ENCODE results near the gene CST9. TPM values are rescaled to one million over a fixed set of nuclear protein-coding genes. Genes with fewer than 3 reads are reported as not detected.

Gene CST9
- total RNA-seq, 1 donor from 2014 or later = not detected

DNA sequence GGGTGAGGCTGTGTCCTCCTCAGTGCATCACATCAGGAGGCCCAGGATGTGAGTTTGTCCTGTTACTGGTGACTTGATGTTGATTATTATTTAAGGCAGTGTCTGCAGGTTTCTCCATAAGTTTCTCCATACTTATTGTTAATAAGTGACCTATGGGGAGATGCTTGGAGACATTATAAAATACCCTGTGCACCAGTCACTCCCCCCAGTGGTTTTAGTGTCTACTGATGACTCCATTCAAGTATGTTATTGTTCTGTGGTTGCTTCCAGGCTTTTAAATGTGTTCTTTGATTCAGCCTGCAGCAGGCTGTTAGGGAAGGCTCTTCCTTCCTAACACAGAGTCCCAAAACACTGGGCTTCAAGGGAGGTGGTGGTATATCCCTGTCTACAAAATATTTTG, 46.7 kb upstream of the CST9 start:
- no peak for TF ChIP-seq CTCF (conservative IDR thresholded peaks at IDR 0.05)
- Mint-ChIP-seq H3K27me3 (no peaks in the 10 kb centered on the region), H3K4me1 (ENCODE audit: unreplicated experiment) (no peaks in the 10 kb centered on the region), H3K9me3 (no peaks in the 10 kb centered on the region), H3K4me3 (no peak overlapping the region), H3K36me3 (no peaks in the 10 kb centered on the region), H3K27ac (no peak overlapping the region)
- no peak for DNase-seq (ENCODE audit: extremely low spot score, unreplicated experiment)

GRCh38 chr20:23651117-23651516, 45.4 kb upstream of the CST9 start:
- no peak for DNase-seq (ENCODE audit: extremely low spot score, unreplicated experiment)
- no peak for TF ChIP-seq CTCF (conservative IDR thresholded peaks at IDR 0.05)
- H3K27me3 Mint-ChIP-seq = no peaks in the 10 kb centered on the region
- H3K9me3 Mint-ChIP-seq = no peaks in the 10 kb centered on the region
- H3K4me3 Mint-ChIP-seq = no peak overlapping the region
- no peaks in the 10 kb centered on the region for H3K36me3 Mint-ChIP-seq
- no peak overlapping the region for H3K27ac Mint-ChIP-seq
- H3K4me1 Mint-ChIP-seq (ENCODE audit: unreplicated experiment) = no peaks in the 10 kb centered on the region

DNA sequence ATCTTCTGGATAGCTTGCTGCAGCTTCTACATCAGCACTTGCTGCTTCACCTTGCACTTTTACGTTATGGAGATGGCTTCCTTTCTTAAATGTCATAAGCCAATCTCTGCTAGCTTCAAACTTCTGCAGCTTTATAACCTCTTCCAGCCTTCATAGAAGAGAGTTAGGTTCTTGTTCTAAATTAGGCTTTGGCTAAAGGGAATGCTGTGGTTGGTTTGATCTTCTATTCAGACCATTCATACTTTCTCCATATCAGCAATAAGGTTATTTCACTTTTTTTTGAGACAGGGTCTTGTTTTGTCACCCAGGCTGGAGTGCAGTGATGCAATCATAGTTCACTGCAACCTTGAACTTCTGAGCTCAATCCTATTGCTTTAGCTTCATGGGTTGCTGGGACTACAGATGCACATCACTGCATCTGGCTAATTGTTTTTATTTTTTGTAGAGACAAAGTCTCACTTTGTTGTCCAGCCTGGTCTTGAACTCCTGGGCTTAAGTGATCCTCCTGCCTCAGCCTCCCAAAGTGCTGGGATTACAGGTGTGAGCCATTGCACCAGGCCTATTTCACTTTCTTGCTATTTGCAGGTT, 44.2 kb upstream of the CST9 start:
- Mint-ChIP-seq H3K36me3 (no peaks in the 10 kb centered on the region), H3K27me3 (no peaks in the 10 kb centered on the region), H3K4me1 (ENCODE audit: unreplicated experiment) (no peaks in the 10 kb centered on the region), H3K27ac (no peak overlapping the region), H3K9me3 (no peaks in the 10 kb centered on the region), H3K4me3 (no peak overlapping the region)
- DNase-seq (ENCODE audit: extremely low spot score, unreplicated experiment) = no peak
- TF ChIP-seq CTCF (conservative IDR thresholded peaks at IDR 0.05) = no peak

DNA sequence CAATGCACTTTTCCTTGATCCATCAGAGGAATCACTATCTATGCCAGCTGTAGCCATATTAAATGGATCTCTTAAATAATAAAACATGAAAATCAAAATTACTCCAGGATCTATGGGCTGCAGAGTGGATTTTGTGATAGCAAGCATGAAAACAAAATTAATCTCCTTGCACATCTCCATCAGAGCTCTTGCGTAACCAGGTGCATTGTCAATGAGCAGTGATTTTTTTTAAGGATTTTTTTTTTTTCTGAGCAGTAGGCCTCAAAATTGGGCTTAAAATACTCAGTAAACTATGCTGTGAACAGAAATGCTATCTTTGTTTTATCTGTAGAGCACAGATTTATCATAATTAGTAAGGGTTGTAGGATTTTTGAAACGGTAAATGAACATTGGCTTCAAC, 43.5 kb upstream of the CST9 start:
- Mint-ChIP-seq H3K4me1 (ENCODE audit: unreplicated experiment) (no peaks in the 10 kb centered on the region), H3K27ac (no peak overlapping the region), H3K9me3 (no peaks in the 10 kb centered on the region), H3K36me3 (no peaks in the 10 kb centered on the region), H3K27me3 (no peaks in the 10 kb centered on the region), H3K4me3 (no peak overlapping the region)
- no peak for DNase-seq (ENCODE audit: extremely low spot score, unreplicated experiment)
- TF ChIP-seq CTCF (conservative IDR thresholded peaks at IDR 0.05) = no peak

DNA sequence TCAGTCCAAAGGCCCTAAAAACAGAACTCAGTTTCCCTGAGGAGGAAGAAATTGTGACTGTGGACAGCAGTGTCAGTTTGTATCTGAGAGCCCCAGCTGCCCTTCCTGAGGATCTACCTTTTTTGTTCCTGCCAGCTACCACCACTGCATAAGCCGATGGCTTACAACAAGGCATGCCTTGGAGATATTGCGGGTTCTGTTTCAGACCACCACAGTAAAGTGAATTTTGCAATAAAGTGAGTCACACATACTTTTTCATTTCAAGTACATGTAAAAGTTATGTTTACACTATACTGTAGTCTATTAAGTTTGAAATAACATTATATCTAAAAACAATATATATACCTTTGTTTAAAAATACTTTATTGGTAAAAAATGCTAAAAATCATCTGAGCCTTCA, 41.6 kb upstream of the CST9 start:
- Mint-ChIP-seq H3K9me3 (no peaks in the 10 kb centered on the region), H3K27me3 (no peaks in the 10 kb centered on the region), H3K4me3 (no peak overlapping the region), H3K4me1 (ENCODE audit: unreplicated experiment) (no peaks in the 10 kb centered on the region), H3K36me3 (no peaks in the 10 kb centered on the region), H3K27ac (no peak overlapping the region)
- TF ChIP-seq CTCF (conservative IDR thresholded peaks at IDR 0.05) = no peak
- DNase-seq (ENCODE audit: extremely low spot score, unreplicated experiment) = no peak
